ENCODE measurements around the gene OR4X1.

GRCh38 chr11:48237727-48238126, 25.9 kb upstream of the OR4X1 start:
- TF ChIP-seq REST (IDR thresholded peaks at IDR 0.05) (no peak), CTCF (IDR thresholded peaks at IDR 0.05; ENCODE audit: low read depth, low read length, missing input control) (no peak), TAF1 (conservative IDR thresholded peaks at IDR 0.05) (no peak), ATF3 (IDR thresholded peaks at IDR 0.05) (no peak), EGR1 (IDR thresholded peaks at IDR 0.05; ENCODE audit: low read depth in 2 of 2) (no peak), YY1 (IDR thresholded peaks at IDR 0.05) (no peak), MAX (IDR thresholded peaks at IDR 0.05) (no peak), RAD21 (IDR thresholded peaks at IDR 0.05) (no peak), RXRA (IDR thresholded peaks at IDR 0.05) (no peak), JUND (IDR thresholded peaks at IDR 0.05) (no peak), FOXA1 (IDR thresholded peaks at IDR 0.05) (no peak), FOXA2 (IDR thresholded peaks at IDR 0.05) (no peak), GABPA (IDR thresholded peaks at IDR 0.05 in 1 of 2, conservative IDR thresholded peaks at IDR 0.05 in 1 of 2) (no peak)
